ENCODE results near the gene FAM222A.

Gene FAM222A

DNA sequence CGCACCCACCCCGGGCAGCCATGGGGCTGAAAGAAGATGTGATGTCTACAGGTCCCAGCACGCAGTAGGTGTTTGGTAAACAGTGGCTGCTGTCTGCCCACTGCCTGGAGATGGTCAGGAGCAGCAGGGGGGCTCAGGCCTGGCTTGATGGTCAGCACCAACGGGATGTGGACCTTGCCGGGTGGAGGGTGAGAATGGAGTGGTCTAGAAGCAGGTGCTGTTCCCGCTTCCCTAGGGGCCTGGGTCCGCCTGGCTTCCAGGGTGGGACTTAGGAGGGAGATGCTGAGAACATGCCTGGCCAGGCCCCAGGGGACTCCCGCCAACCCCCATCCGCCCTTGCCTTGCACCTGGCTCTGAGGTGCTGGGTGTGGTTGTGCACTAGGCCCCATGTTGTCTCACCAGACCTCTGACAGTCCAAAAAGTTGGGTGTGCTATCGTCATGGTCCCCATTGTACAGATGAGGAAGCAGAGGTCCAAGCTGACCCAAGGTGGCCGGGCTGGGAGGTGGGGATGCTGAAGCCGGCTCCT lies 12.9 kb downstream of the FAM222A start:
- in situ Hi-C loops (cut with HindIII; ENCODE audit: low sequenced_read_pairs): no loop called here
- H3K4me3 ChIP-seq (ENCODE audit: low read depth, low read length): no peak overlapping the region
- no peak for DNase-seq (ENCODE audit: low read depth)
- TF ChIP-seq, protein P1, sequence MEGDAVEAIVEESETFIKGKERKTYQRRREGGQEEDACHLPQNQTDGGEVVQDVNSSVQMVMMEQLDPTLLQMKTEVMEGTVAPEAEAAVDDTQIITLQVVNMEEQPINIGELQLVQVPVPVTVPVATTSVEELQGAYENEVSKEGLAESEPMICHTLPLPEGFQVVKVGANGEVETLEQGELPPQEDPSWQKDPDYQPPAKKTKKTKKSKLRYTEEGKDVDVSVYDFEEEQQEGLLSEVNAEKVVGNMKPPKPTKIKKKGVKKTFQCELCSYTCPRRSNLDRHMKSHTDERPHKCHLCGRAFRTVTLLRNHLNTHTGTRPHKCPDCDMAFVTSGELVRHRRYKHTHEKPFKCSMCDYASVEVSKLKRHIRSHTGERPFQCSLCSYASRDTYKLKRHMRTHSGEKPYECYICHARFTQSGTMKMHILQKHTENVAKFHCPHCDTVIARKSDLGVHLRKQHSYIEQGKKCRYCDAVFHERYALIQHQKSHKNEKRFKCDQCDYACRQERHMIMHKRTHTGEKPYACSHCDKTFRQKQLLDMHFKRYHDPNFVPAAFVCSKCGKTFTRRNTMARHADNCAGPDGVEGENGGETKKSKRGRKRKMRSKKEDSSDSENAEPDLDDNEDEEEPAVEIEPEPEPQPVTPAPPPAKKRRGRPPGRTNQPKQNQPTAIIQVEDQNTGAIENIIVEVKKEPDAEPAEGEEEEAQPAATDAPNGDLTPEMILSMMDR (IDR thresholded peaks at IDR 0.05; ENCODE audit: low read depth, low read length, missing control alignments): no peak

DNA sequence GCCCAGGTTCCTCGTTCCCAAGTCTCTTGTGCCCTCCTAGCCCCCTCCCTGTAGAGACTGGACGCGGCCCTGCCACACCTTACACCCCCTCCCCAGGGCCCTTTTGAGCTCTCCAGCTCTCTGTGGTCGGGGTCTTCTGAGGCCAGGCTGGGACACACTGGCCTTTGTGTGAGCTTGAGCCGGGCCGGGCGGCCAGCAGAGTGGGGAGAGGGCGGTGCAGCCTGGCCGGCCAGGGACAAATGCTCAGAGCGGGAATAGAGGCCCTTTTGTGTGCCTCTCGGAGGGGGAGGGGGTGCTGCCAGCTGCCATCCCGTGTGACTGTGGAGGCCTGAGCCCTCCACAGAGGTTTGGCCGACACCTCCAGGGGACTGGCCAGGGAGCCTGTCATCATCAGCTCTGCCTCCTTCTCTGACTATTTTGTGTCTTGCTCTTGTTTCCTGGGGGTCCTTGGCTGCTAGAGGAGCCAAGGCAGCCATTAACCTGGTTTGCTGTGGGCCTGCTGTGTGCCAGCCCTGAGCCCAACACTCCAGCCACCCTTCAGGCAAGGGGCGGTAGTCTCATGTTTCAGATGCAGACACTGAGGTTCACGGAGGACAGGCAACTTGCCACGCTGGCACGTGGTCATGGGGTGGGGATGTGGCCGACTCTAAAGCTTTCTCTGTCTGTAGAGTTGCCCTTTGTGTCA lies 13.6 kb downstream of the FAM222A start:
- H3K4me3 ChIP-seq (ENCODE audit: low read depth, low read length): no peak overlapping the region
- in situ Hi-C loops (cut with HindIII; ENCODE audit: low sequenced_read_pairs): no loop called here
- no peak for DNase-seq (ENCODE audit: low read depth)
- TF ChIP-seq, protein P1 (IDR thresholded peaks at IDR 0.05; ENCODE audit: low read depth, low read length, missing control alignments): no peak

DNA sequence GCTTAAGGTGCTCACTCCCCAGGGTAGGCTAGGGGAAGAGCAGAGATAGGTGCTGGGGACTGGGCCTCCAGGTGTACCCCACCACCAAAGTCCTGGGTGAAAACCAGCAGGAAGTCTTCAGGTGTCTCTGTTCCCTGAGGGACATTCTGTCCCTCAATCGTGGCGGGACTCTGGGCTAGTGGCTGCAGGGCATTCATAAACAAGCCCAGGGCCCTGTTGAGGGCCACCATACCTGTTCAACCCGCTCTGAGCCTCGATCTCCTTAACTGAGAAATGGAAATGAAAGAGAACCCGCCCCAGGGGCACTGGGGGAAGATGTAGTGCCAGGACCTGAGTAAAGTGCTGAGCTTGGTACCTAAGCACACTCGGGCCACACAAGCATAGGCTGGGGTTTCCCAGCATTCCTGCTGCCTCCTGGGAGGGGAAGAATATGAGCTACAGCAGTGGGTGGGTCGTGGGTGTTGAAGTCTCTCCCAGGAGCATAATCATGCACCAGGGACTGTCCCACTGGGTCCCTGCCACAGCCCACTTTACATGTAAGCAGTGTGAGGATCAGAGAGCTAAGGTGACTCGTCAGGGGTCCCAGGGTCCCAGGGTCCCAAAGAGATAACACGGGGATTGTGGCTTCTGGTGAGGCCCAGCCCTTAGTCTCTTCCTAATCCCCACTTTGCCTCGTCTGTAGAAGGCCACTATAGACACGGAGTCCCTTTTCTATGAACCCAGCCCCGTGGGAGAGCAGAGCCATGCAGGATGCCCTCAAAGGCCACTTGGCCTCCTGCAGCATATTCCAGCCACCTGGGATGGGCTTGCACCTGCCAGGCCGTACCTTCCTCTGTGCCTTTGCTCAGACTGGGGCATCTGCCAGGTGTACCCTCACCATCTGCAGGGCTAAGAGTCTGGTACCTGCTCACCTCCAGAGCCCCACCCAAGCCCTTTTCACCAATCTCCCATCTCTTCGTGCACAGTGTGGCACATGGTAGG lies 14.4 kb downstream of the FAM222A start:
- TF ChIP-seq, protein P1 (IDR thresholded peaks at IDR 0.05; ENCODE audit: low read depth, low read length, missing control alignments): no peak
- no peak overlapping the region for H3K4me3 ChIP-seq (ENCODE audit: low read depth, low read length)
- no peak for DNase-seq (ENCODE audit: low read depth)
- in situ Hi-C loops (cut with HindIII; ENCODE audit: low sequenced_read_pairs): no loop called here

DNA sequence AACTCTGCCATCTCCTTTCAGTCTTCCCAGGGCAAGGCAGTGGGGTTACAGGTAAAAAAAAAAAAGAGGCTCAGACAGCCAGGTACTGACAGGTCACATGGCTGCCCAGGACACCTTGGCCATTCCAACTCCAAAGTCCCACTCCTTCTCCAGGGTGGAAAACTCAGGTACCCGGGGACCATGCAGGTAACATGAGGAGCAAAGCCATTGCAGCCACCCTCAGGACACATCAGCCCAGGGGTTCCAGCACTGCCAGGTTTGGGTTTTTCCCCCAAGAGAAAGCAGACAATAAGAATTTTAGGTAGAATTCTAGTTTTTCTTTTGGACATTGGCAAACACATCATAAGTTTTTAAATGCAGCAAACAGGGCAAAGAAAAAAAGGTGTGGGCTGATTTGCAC lies 15.3 kb downstream of the FAM222A start:
- DNase-seq (ENCODE audit: low read depth): no peak
- no peak overlapping the region for H3K4me3 ChIP-seq (ENCODE audit: low read depth, low read length)
- in situ Hi-C loops (cut with HindIII; ENCODE audit: low sequenced_read_pairs): no loop called here
- TF ChIP-seq, protein P1 (IDR thresholded peaks at IDR 0.05; ENCODE audit: low read depth, low read length, missing control alignments): no peak

DNA sequence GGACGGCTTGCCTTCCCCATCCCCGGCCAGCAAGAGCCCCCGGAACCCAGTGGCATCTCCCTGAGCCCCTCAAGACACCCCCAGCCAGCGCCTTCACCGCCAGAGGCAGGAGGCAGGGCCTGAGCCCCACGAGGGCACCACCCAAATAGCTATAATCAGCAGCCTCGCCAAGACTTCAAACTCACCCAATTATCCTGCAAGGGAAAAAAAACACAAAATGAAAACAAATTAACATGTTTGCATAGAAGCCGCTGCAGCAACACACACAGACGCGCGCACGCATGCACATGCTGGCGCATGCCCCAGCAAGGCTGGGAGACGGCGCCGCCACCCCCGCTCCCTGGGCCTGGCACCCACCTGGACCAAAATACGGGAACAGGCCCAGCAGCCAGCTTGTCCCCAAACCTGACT lies 15.8 kb downstream of the FAM222A start:
- TF ChIP-seq, protein P1 (IDR thresholded peaks at IDR 0.05; ENCODE audit: low read depth, low read length, missing control alignments): no peak
- H3K4me3 ChIP-seq (ENCODE audit: low read depth, low read length): no peak overlapping the region
- in situ Hi-C loops (cut with HindIII; ENCODE audit: low sequenced_read_pairs): no loop called here
- DNase-seq (ENCODE audit: low read depth): no peak

DNA sequence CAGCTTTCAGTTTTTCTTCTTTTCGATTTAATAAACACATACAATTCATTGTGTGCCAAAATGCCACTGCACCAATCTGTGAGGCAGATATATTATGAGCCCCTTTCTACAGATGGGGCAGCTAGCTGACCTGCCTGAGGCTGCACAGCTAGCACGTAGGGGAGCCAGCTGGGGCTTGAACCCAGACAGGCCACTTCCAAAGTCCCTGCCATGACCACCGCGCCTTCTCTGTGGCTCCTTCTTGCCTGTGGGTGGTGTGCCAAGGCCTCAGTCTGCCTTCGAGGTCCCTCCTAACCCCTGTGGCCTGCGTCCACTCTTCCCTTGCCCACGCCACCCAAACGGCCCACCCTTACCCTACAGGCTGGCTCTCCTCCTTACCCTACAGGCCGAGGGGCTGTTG lies 16.2 kb downstream of the FAM222A start:
- TF ChIP-seq, protein P1 (IDR thresholded peaks at IDR 0.05; ENCODE audit: low read depth, low read length, missing control alignments): no peak
- no peak overlapping the region for H3K4me3 ChIP-seq (ENCODE audit: low read depth, low read length)
- DNase-seq (ENCODE audit: low read depth): no peak
- in situ Hi-C loops (cut with HindIII; ENCODE audit: low sequenced_read_pairs): no loop called here
